ENCODE results near the gene STX3.
A peak's percentile ranks its signal among the peaks of the same experiment; 100 is the strongest.
"Not testable (repeated sequence)": the region's sequence is repeated elsewhere in the genome, so short reads cannot be mapped to it uniquely, and the experiment has no call there.

STX3 gene

GRCh38 chr11:59758401-59759037, 3.3 kb downstream of the STX3 start:
- no peak for DNase-seq (ENCODE audit: low spot score)

DNA sequence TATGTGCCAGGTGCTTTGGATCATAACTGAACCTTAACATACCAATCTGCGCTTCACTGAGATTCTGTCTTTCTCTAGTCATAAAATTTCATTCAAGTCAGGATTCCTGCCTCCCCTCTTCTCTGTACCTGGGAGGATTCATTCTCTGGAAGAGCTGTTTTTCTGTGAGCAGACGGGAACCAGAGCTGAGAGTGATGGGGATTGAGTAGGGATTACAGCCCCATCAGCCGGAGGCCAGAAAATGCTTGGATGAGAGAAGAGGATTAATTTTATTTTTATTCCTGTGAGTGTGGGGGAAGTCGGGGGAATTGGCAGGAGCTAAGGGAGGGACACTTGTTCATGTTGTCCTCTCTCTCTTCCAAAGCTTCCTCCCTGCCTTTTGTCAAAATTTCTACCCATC, 4.7 kb downstream of the STX3 start:
- DNase-seq (ENCODE audit: low spot score), result no peak

GRCh38 chr11:59760771-59761170, 5.6 kb downstream of the STX3 start:
- no peak for DNase-seq (ENCODE audit: low spot score)

GRCh38 chr11:59761993-59762392, 6.8 kb downstream of the STX3 start:
- DNase-seq (ENCODE audit: low spot score), result no peak

DNA sequence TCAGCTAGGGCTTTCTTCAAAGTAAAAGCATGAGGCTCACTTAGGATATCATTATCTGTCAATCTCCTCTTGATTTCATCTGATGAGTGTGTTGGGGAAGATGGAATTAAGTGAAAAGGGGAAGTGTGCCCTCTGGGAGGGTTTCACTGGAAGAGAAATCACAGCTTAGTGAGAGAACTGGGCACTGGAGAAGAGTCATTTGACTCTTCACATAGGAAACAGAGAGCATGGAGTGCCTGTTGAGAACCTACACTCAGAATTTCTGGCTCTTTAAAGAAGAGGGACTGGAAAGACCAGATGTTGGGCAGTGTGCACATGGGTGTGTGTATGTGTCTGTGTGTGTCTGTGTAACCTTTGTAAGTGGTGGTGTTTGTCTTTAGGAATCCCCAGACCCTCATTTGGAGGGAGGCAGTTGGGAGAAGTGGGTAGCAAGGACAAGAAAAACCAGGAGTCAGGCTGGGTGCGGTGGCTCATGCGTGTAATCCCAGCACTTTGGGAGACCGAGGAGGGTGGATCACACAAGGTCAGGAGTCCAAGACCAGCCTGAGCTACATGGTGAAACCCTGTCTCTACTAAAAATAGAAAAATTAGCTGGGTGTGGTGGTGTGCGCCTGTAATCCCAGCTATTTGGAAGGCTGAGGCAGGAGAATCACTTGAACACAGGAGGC, 10.0 kb downstream of the STX3 start:
- peak; percentile 46 for DNase-seq (ENCODE audit: low spot score)

DNA sequence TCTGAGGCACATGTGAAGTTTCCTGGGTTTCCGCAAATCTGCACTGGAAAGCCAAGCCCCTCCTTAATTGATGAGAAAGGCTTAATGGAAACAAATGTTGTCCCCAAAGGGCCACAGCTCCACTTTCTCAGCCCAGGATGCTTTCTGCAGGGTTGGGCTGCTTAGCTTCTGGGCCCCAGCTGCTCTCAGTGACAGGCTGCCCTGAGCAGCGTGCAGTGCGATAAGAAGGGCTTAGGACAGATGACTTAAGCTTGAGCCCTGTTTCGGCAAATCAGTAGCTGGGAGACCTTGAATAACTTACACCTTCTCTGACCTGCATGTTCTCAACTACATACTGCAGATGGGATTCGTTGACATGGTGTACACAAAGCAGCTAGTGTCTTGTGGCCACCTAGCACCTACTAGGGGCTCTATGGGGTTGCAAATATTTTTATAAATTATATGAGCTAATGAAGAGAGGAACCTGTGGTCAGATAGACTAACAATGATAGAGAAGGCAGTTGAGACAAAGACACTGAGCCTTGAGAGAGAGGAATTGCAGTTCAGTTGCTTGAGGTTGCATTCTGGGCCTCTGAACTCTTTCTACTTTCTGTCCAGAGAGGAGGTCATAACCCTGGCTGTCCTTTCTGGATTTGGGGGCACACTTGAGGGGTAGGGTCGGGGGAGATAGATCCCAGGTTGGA, 11.5 kb downstream of the STX3 start:
- no peak for DNase-seq (ENCODE audit: low spot score)

DNA sequence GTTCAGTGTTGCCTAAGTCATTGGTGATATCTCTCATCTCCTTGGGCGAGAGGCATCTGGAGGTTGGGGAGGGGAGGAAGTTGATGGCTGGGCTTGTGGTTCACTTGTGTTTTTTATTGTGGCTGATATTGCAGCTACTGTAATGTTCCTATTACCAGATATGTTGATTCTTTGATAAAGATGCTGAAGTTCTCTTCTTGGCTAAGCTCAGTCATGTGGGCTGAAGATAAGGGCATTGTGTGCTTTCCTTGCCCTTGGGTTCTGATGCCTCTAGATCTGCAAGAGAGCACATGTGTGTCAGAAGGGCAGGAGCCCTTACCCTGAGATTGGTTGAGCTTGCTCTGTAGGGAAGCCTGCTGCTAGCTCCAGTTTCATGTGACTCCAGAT, 12.0 kb downstream of the STX3 start:
- no peak for DNase-seq (ENCODE audit: low spot score)

GRCh38 chr11:59769111-59769510, 13.9 kb downstream of the STX3 start:
- DNase-seq (ENCODE audit: low spot score), result no peak

- no peak for DNase-seq (ENCODE audit: low spot score)
These were observed 14.7 kb downstream of the STX3 start for GRCh38 chr11:59769828-59770227.

DNA sequence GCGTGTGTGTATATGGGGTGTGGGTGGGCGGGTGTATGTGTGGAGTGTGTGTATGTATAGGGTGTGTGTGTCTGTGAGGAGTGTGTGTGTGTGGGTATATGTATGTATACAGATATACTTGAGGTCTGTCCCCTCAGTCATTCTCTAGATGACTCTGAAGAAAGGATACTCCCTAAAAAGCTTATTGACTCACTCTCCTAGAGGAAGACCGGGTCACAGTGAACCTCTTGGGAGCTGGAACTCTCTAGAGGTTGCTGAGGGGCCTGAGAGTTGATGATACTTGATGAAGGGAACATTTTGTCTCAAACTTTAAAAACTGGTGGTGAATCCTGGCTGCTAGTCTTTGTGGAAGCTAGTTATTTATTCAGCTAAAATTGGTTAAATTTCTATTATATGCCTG, 15.1 kb downstream of the STX3 start:
- no peak for DNase-seq (ENCODE audit: low spot score)

- DNase-seq (ENCODE audit: low spot score), result no peak
These were observed 15.7 kb downstream of the STX3 start for GRCh38 chr11:59770869-59771268.

DNA sequence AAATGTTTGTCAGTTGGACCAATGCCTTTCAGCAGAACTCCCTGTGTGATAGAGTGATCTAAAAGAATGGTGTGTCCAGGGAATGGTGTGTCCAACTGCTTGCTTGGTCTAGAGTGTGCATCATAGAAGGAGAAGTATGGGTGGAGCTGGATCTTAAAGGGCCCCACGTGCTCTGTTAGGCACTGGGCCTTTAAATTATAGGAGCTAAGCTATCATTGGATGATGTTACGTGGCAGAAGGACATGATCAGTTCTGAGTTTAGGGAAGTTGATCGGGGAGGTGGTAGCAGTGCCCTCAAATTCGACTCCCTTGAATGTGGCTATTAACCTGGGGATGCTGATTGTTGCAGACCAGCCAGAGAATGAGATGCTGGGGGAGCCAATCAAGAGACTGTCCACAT, 16.4 kb downstream of the STX3 start:
- no peak for DNase-seq (ENCODE audit: low spot score)

DNA sequence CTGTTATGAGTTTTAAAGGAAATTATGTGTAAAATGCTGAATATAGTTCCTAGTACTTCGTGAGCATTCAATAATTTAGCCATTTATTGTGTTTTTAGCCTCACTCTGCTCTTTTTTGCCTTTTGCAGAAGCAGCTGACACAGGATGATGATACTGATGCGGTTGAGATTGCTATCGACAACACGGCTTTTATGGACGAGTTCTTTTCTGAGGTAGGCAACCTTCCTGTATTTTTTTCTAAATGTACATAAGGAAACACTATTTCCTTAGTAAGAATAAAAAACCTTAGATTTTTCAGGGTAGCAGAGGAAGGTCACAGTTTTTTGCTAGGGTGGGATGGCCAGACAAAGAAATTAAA, 17.9 kb downstream of the STX3 start:
- no peak for DNase-seq (ENCODE audit: low spot score)

- DNase-seq (ENCODE audit: low spot score), result no peak
These were observed 21.3 kb downstream of the STX3 start for GRCh38 chr11:59776210-59777066.

DNA sequence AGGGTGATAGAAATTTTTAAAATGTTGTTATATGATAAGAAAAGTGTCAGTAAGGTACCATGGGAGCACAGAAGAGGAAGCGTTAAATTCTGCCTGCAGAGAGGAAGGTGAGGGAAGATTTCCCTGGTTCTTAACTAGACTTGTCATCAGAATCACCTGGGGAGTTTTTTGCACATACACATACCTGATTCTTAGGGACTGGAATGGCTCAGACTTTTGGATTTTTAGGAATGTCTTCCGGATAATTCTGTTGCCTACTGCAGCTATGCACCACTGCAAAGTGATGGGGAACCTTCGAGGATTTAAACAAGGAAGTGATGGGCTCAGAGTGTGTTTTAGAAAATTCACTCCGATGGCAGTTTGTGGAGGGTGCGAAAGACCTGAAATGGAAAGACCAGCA, 21.9 kb downstream of the STX3 start:
- DNase-seq (ENCODE audit: low spot score), result no peak

DNA sequence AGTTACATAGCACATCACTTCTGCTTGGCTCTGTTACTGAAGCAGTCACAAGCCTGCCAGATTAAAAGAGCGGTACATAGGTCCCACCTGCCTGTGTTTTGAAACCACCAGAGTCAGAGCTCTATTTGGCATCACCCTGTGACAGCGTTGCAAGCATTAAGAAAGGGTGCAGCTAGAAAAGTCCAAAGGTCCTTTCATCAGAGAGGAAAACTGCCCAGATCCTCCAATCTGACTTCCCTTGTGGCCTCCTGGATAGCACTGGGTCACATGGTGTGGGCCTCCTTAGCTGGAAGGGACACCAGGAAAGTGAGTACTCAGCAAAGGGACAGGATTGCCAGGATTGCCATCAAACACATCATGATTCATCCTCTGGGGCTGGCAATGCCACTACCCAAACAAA, 22.9 kb downstream of the STX3 start:
- peak; percentile 37 for DNase-seq (ENCODE audit: low spot score)

- no peak for DNase-seq (ENCODE audit: low spot score)
These were observed 24.3 kb downstream of the STX3 start for GRCh38 chr11:59779487-59779886.

- no peak for DNase-seq (ENCODE audit: low spot score)
These were observed 26.9 kb downstream of the STX3 start for GRCh38 chr11:59782080-59782479.

GRCh38 chr11:59783632-59784090, 28.5 kb downstream of the STX3 start:
- DNase-seq (ENCODE audit: low spot score), result no peak

- not testable (repeated sequence) for DNase-seq (ENCODE audit: low spot score)
These were observed 29.3 kb downstream of the STX3 start for GRCh38 chr11:59784441-59784840.

GRCh38 chr11:59785818-59786217, 30.6 kb downstream of the STX3 start:
- DNase-seq (ENCODE audit: low spot score), result no peak

- no peak for DNase-seq (ENCODE audit: low spot score)
These were observed 32.0 kb downstream of the STX3 start for GRCh38 chr11:59787255-59787588.

GRCh38 chr11:59787816-59788215, 32.6 kb downstream of the STX3 start:
- DNase-seq (ENCODE audit: low spot score), result no peak

Measured in pons (tissue), 1 donor.